HepG2 (cell line): ENCODE measurements around the gene CD68. TPM values are rescaled to one million over a fixed set of nuclear protein-coding genes. Genes with fewer than 3 reads are reported as not detected.

Source experiments
- CHCHD3 ChIP-seq: sonication (generic); formaldehyde crosslinking; IDR thresholded peaks from 2 replicates; pipeline ENCODE4 v1.8.0; 2022; ENCODE audit warnings: mild to moderate bottlenecking, missing genetic modification reagents, moderate library complexity
- GTF3A ChIP-seq: sonication (generic); formaldehyde crosslinking; conservative IDR thresholded peaks from 2 replicates; pipeline ENCODE4 v1.4.0; 2020; ENCODE audit warnings: mild to moderate bottlenecking, missing genetic modification reagents
- KAT8 ChIP-seq: IDR thresholded peaks from 2 replicates; pipeline ENCODE4 v1.6.1; 2016; ENCODE audit warnings: missing genetic modification reagents, missing compliant biosample characterization
- MIXL1 ChIP-seq: IDR thresholded peaks from 2 replicates; pipeline ENCODE4 v1.6.1; 2016
- RARG ChIP-seq: sonication (generic); formaldehyde crosslinking; IDR thresholded peaks from 2 replicates; pipeline ENCODE4 v1.4.0; 2020; ENCODE audit warnings: low read depth, mild to moderate bottlenecking, missing genetic modification reagents
- RFXANK ChIP-seq: IDR thresholded peaks from 2 replicates; pipeline ENCODE4 v1.6.1; 2016
- SMAD1 ChIP-seq: sonication (generic); formaldehyde crosslinking; IDR thresholded peaks from 2 replicates; pipeline ENCODE4 v1.4.0; 2020; ENCODE audit warnings: missing genetic modification reagents, low read depth, mild to moderate bottlenecking, borderline replicate concordance
- SMARCC2 ChIP-seq: fragments of 450-650 bp; IDR thresholded peaks from 2 replicates; pipeline ENCODE4 v1.6.1; 2017; ENCODE audit warnings: antibody characterized with exemption, mild to moderate bottlenecking
- ZFP36L2 ChIP-seq: sonication (generic); formaldehyde crosslinking; IDR thresholded peaks from 2 replicates; pipeline ENCODE4 v1.4.0; 2020; ENCODE audit warnings: missing genetic modification reagents
- ZIK1 ChIP-seq: sonication (generic); formaldehyde crosslinking; IDR thresholded peaks from 2 replicates; pipeline ENCODE4 v1.5.0; 2020; ENCODE audit warnings: mild to moderate bottlenecking, low read depth, missing genetic modification reagents, borderline replicate concordance
- ZNF180 ChIP-seq: sonication (generic); formaldehyde crosslinking; IDR thresholded peaks from 2 replicates; pipeline ENCODE4 v1.4.0; 2020; ENCODE audit warnings: low read depth, missing genetic modification reagents, borderline replicate concordance
- ZNF501 ChIP-seq: sonication (generic); formaldehyde crosslinking; IDR thresholded peaks from 2 replicates; pipeline ENCODE4 v1.5.1; 2020; ENCODE audit warnings: mild to moderate bottlenecking, moderate library complexity, missing genetic modification reagents
- ZNF567 ChIP-seq: sonication (generic); formaldehyde crosslinking; IDR thresholded peaks from 2 replicates; pipeline ENCODE4 v1.8.1; 2023; ENCODE audit warnings: mild to moderate bottlenecking, missing genetic modification reagents, borderline replicate concordance
- ZNF781 ChIP-seq: sonication (generic); formaldehyde crosslinking; IDR thresholded peaks from 2 replicates; pipeline ENCODE4 v1.5.1; 2020; ENCODE audit warnings: borderline replicate concordance, mild to moderate bottlenecking, missing genetic modification reagents; ENCODE audit errors: not compliant biosample characterization
- polyA plus RNA-seq, 8 experiments: library from polyadenylated mRNA; depleted of rRNA in 3 of 8; stranded (reverse) in 7 of 8; unstranded in 1 of 8; fragments of >200 nt; fragmentation: Illumina TruSeq in 4 of 8; extraction: Trizol in 4 of 8; gene quantifications; 2 replicates each; pipeline versions ENCODE4 v1.2.1 to v1.2.3, GENCODE V29; 2011 to 2016; ENCODE audit warnings: low read depth in 4 of 8, missing spikeins in 1 of 8, mixed read lengths in 1 of 8; ENCODE audit not compliant: insufficient read depth in 1 of 8
- total RNA-seq, 5 experiments: library from RNA; depleted of rRNA; stranded (reverse); fragments of >200 nt; fragmentation: Illumina TruSeq; extraction: Trizol; gene quantifications; 2 replicates each; pipeline ENCODE4 v1.2.3, GENCODE V29; 2016; ENCODE audit warnings: low read depth in 1 of 5
- TF ChIP-seq, protein P1 (sequence below): sonication (generic); formaldehyde crosslinking; IDR thresholded peaks from 2 replicates; pipeline ENCODE4 v1.4.0; 2020; ENCODE audit warnings: low read depth, mild to moderate bottlenecking, missing genetic modification reagents
- TF ChIP-seq, protein P2 (sequence below): sonication (generic); formaldehyde crosslinking; IDR thresholded peaks from 2 replicates; pipeline ENCODE4 v1.5.0; 2020; ENCODE audit warnings: mild to moderate bottlenecking, missing genetic modification reagents
- TF ChIP-seq, protein P3 (sequence below): sonication (generic); formaldehyde crosslinking; IDR thresholded peaks from 2 replicates; pipeline ENCODE4 v1.4.0; 2020; ENCODE audit warnings: missing genetic modification reagents
- TF ChIP-seq, protein P4 (sequence below): sonication (generic); IDR thresholded peaks from 2 replicates; pipeline ENCODE4 v1.6.1; 2016; ENCODE audit warnings: low read depth, borderline replicate concordance
- TF ChIP-seq, protein P5 (sequence below): sonication (generic); formaldehyde crosslinking; IDR thresholded peaks from 2 replicates; pipeline ENCODE4 v1.5.1; 2020; ENCODE audit warnings: missing genetic modification reagents, mild to moderate bottlenecking, borderline replicate concordance
- TF ChIP-seq, protein P6 (sequence below): fragments of 450-650 bp; IDR thresholded peaks from 2 replicates; pipeline ENCODE4 v1.6.1; 2017; ENCODE audit warnings: mild to moderate bottlenecking

CD68 gene
- total and polyA plus RNA-seq, 2 of the 13 experiments (the other 11 are each of a cell fraction or from before 2014, with no cell fraction given), result 10.3 to 104 TPM

DNA sequence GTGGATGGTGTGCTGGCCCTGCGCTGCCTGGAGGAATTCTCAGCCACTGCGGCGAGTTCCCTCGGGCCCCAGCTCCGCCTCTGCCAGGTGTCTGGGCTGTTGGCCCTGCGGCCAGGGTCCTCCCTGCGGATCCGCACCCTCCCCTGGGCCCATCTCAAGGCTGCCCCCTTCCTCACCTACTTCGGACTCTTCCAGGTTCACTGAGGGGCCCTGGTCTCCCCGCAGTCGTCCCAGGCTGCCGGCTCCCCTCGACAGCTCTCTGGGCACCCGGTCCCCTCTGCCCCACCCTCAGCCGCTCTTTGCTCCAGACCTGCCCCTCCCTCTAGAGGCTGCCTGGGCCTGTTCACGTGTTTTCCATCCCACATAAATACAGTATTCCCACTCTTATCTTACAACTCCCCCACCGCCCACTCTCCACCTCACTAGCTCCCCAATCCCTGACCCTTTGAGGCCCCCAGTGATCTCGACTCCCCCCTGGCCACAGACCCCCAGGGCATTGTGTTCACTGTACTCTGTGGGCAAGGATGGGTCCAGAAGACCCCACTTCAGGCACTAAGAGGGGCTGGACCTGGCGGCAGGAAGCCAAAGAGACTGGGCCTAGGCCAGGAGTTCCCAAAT, 22.2 kb upstream of the CD68 start (continued):
- TF ChIP-seq, protein P1, sequence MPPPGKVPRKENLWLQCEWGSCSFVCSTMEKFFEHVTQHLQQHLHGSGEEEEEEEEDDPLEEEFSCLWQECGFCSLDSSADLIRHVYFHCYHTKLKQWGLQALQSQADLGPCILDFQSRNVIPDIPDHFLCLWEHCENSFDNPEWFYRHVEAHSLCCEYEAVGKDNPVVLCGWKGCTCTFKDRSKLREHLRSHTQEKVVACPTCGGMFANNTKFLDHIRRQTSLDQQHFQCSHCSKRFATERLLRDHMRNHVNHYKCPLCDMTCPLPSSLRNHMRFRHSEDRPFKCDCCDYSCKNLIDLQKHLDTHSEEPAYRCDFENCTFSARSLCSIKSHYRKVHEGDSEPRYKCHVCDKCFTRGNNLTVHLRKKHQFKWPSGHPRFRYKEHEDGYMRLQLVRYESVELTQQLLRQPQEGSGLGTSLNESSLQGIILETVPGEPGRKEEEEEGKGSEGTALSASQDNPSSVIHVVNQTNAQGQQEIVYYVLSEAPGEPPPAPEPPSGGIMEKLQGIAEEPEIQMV, result no peak
- no peak for TF ChIP-seq SMARCC2
- TF ChIP-seq, protein P2, sequence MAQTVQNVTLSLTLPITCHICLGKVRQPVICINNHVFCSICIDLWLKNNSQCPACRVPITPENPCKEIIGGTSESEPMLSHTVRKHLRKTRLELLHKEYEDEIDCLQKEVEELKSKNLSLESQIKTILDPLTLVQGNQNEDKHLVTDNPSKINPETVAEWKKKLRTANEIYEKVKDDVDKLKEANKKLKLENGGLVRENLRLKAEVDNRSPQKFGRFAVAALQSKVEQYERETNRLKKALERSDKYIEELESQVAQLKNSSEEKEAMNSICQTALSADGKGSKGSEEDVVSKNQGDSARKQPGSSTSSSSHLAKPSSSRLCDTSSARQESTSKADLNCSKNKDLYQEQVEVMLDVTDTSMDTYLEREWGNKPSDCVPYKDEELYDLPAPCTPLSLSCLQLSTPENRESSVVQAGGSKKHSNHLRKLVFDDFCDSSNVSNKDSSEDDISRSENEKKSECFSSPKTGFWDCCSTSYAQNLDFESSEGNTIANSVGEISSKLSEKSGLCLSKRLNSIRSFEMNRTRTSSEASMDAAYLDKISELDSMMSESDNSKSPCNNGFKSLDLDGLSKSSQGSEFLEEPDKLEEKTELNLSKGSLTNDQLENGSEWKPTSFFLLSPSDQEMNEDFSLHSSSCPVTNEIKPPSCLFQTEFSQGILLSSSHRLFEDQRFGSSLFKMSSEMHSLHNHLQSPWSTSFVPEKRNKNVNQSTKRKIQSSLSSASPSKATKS (CRISPR knock-in tag), result no peak
- TF ChIP-seq ZNF781 (CRISPR knock-in tag), result no peak
- no peak for TF ChIP-seq ZFP36L2 (CRISPR knock-in tag)
- TF ChIP-seq, protein P3, sequence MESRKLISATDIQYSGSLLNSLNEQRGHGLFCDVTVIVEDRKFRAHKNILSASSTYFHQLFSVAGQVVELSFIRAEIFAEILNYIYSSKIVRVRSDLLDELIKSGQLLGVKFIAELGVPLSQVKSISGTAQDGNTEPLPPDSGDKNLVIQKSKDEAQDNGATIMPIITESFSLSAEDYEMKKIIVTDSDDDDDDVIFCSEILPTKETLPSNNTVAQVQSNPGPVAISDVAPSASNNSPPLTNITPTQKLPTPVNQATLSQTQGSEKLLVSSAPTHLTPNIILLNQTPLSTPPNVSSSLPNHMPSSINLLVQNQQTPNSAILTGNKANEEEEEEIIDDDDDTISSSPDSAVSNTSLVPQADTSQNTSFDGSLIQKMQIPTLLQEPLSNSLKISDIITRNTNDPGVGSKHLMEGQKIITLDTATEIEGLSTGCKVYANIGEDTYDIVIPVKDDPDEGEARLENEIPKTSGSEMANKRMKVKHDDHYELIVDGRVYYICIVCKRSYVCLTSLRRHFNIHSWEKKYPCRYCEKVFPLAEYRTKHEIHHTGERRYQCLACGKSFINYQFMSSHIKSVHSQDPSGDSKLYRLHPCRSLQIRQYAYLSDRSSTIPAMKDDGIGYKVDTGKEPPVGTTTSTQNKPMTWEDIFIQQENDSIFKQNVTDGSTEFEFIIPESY, result no peak
- no peak for TF ChIP-seq CHCHD3
- TF ChIP-seq MIXL1 (CRISPR knock-in tag), result no peak
- no peak for TF ChIP-seq ZIK1
- TF ChIP-seq ZNF501 (CRISPR knock-in tag), result no peak
- TF ChIP-seq, protein P4, sequence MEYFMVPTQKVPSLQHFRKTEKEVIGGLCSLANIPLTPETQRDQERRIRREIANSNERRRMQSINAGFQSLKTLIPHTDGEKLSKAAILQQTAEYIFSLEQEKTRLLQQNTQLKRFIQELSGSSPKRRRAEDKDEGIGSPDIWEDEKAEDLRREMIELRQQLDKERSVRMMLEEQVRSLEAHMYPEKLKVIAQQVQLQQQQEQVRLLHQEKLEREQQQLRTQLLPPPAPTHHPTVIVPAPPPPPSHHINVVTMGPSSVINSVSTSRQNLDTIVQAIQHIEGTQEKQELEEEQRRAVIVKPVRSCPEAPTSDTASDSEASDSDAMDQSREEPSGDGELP, result 0 out of 2 replicates have a peak, but pooled peaks have one; percentile 14
- TF ChIP-seq, protein P5, sequence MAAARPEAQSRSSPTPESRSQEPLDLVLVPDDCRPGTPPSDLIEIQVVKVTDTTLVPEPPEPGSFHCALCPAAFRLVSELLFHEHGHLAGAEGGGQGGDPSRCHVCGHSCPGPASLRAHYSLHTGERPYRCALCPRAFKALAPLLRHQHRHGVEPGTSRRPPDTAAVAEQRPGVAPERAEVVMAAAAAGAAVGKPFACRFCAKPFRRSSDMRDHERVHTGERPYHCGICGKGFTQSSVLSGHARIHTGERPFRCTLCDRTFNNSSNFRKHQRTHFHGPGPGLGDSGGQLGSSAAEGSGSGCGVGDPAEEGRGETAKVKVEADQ (CRISPR knock-in tag), result no peak; the same call in 1 of the 2 replicates
- no peak for TF ChIP-seq ZNF180 (CRISPR knock-in tag)
- no peak for TF ChIP-seq RFXANK
- TF ChIP-seq GTF3A, result no peak
- TF ChIP-seq, protein P6, sequence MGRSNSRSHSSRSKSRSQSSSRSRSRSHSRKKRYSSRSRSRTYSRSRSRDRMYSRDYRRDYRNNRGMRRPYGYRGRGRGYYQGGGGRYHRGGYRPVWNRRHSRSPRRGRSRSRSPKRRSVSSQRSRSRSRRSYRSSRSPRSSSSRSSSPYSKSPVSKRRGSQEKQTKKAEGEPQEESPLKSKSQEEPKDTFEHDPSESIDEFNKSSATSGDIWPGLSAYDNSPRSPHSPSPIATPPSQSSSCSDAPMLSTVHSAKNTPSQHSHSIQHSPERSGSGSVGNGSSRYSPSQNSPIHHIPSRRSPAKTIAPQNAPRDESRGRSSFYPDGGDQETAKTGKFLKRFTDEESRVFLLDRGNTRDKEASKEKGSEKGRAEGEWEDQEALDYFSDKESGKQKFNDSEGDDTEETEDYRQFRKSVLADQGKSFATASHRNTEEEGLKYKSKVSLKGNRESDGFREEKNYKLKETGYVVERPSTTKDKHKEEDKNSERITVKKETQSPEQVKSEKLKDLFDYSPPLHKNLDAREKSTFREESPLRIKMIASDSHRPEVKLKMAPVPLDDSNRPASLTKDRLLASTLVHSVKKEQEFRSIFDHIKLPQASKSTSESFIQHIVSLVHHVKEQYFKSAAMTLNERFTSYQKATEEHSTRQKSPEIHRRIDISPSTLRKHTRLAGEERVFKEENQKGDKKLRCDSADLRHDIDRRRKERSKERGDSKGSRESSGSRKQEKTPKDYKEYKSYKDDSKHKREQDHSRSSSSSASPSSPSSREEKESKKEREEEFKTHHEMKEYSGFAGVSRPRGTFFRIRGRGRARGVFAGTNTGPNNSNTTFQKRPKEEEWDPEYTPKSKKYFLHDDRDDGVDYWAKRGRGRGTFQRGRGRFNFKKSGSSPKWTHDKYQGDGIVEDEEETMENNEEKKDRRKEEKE, result no peak
- no peak for TF ChIP-seq RARG (CRISPR knock-in tag)
- TF ChIP-seq KAT8, result no peak
- no peak for TF ChIP-seq ZNF567 (CRISPR knock-in tag)
- TF ChIP-seq SMAD1 (CRISPR knock-in tag), result no peak
